ENCODE measurements around the gene PEMT. TPM values are rescaled to one million over a fixed set of nuclear protein-coding genes. Genes with fewer than 3 reads are reported as not detected.

Gene PEMT
- total and polyA plus RNA-seq, 12 donors, result 19.7 to 141 (median 65.3) TPM

DNA sequence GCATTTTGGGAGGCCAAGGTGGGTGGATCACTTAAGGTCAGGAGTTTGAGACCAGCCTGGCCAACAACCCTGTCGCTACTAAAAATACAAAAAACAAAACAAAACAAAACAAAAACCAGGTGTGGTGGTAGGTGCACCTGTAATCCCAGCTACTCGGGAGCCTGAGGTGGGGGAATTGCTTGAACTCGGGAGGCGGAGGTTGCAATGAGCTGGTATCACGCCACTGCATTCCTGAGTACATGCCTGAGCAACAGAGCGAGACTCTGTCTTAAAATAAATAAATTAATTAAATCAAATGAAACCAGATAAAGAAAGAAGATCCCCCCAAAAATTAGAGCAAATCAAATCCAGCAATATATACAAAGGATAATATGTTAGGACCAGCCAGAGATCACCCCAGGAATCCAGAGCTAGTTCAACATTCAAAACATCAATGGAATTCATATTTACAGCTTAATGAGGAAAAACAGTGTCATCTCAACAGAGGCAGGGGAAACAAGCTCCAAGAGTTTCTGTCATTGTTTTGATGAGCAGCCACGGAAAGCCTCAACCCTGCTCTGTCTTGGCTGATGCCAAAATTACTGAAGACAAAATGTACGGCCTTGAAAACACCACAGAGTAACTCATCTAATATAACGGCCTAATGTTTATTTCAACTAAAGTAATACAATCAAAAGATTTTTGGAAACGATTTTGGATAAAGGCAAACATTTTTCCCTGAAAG, 3.7 kb downstream of the PEMT start:
- TF ChIP-seq POLR2A (IDR thresholded peaks at IDR 0.05), result no peak
- TF ChIP-seq, protein P1, sequence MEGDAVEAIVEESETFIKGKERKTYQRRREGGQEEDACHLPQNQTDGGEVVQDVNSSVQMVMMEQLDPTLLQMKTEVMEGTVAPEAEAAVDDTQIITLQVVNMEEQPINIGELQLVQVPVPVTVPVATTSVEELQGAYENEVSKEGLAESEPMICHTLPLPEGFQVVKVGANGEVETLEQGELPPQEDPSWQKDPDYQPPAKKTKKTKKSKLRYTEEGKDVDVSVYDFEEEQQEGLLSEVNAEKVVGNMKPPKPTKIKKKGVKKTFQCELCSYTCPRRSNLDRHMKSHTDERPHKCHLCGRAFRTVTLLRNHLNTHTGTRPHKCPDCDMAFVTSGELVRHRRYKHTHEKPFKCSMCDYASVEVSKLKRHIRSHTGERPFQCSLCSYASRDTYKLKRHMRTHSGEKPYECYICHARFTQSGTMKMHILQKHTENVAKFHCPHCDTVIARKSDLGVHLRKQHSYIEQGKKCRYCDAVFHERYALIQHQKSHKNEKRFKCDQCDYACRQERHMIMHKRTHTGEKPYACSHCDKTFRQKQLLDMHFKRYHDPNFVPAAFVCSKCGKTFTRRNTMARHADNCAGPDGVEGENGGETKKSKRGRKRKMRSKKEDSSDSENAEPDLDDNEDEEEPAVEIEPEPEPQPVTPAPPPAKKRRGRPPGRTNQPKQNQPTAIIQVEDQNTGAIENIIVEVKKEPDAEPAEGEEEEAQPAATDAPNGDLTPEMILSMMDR (IDR thresholded peaks at IDR 0.05), result no peak
- peak overlapping the region in 4 of 5 donors; percentile 38 to 69 (median 54) for H3K27ac ChIP-seq
- H3K36me3 ChIP-seq (replicated peaks in 1 of 2), result no peaks in the 10 kb centered on the region
- no peak overlapping the region for H3K4me3 ChIP-seq
- no peaks in the 10 kb centered on the region for H3K9me3 ChIP-seq (replicated peaks in 1 of 3)
- no peaks in the 10 kb centered on the region for H3K27me3 ChIP-seq
- intact Hi-C loops (cut with DNase I), result no loop called here
- H3K4me1 ChIP-seq (replicated peaks in 1 of 2), result peaks cover 13 to 25% of the 10 kb centered on the region in 2 donors
- peak in 5 of 7 donors; percentile 45 to 64 (median 55) for DNase-seq
- 52 to 69% (median 65%) methylated on average over 10 of the region's 10 CpGs for WGBS, 4 donors

DNA sequence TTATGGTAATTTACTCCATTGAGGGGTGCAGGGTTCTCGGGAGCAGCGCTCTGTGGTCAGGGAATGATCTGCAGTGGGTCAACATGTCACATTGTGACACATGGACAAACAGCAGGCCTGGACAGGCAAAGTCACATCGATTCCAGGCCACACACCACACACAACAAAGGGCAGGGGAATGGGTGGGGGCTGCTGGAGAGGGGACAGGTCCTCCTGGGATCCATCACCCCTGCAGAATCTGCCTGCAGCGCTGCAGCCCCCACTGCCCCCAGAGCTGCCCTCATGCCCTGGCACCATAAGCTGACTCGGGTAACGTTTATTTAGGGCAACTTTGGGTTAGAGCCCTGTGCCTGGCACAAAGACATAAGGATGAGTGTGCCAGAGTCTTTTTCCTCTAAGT, 9.1 kb downstream of the PEMT start:
- Histone ChIP-seq H3K36me3 (replicated peaks in 1 of 2) (no peaks in the 10 kb centered on the region), H3K27ac (no peak overlapping the region), H3K27me3 (no peaks in the 10 kb centered on the region), H3K4me3 (no peak overlapping the region), H3K9me3 (replicated peaks in 1 of 3) (no peaks in the 10 kb centered on the region), H3K4me1 (replicated peaks in 1 of 2) (peaks cover 6 to 8% of the 10 kb centered on the region in 2 donors)
- DNase-seq, result no peak
- TF ChIP-seq, protein P1 (IDR thresholded peaks at IDR 0.05), result no peak
- no peak for TF ChIP-seq POLR2A (IDR thresholded peaks at IDR 0.05)
- intact Hi-C loops (cut with DNase I), result no loop called here
- WGBS, 4 donors, result 88 to 100% (median 93%) methylated on average over 1 to 6 of the region's 6 CpGs

DNA sequence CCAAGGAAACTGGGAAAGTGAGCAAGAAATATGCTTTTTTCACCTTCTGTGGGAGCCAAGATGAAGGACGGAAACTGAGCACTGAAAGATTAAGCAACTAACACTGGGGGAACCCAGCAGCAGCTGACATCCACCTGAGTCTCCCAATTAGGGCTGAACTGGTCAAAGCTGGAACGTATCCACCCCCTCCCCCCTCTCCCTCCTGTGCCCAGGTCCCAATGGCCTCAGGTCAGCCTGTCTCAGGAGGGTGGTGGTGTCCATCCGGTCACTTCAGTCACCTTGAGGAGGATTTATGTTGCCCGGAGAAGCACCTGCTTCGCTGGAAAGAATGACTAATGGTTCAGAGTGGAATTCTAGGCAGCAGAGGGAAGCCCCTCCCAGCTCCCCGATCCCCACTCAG, 10.0 kb downstream of the PEMT start:
- Histone ChIP-seq H3K27ac (peak overlapping the region in 2 of 5 donors; percentile 47 to 75), H3K36me3 (replicated peaks in 1 of 2) (no peaks in the 10 kb centered on the region), H3K4me3 (no peak overlapping the region), H3K9me3 (replicated peaks in 1 of 3) (no peaks in the 10 kb centered on the region), H3K4me1 (replicated peaks in 1 of 2) (peaks cover 6 to 7% of the 10 kb centered on the region in 2 donors), H3K27me3 (no peaks in the 10 kb centered on the region)
- 61 to 76% (median 72%) methylated on average over 6 of the region's 6 CpGs for WGBS, 4 donors
- TF ChIP-seq, protein P1 (IDR thresholded peaks at IDR 0.05), result no peak
- TF ChIP-seq POLR2A (IDR thresholded peaks at IDR 0.05), result no peak
- no peak for DNase-seq
- intact Hi-C loops (cut with DNase I), result no loop called here

DNA sequence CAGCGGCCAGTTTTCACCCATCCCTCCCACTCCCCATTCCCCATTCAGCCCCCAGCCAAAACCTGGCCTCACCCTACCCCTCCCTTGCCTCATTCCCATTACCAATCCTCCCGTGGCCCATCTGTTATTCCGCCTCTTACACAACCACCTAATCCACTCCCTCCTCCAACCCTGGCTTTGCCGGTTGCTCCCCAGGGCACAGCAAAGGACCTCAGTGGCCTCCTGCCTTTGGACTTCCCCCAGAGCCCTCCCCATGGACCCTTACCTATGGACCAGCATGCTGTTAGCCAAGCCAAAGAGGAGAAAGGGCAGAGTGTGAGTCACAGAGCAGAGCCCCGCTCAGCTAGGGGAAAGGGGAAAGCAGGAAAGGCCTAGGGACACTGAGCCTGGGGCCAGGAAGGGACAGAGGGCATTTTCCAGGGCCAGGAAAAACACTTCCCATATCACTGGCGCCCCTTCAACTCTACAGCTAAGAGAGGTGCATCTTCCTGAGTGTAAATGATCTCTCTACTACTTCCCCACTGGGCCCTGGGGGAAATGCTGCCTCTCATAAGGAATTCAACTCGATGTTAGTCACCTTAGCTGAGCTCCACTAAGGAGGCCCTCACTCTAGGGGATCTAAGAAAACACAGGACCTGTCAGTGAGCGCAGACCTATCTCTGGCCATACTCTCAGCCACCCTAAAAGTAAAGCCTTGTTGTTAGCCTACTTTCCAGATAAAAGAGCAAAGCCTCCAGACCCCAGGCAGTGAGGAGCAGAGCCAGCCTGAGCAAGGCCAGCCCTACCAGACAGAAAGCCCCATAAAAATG, 10.6 kb downstream of the PEMT start:
- H3K36me3 ChIP-seq (replicated peaks in 1 of 2), result no peaks in the 10 kb centered on the region
- intact Hi-C loops (cut with DNase I), result no loop called here
- peaks cover 6 to 7% of the 10 kb centered on the region in 2 donors for H3K4me1 ChIP-seq (replicated peaks in 1 of 2)
- H3K9me3 ChIP-seq (replicated peaks in 1 of 3), result no peaks in the 10 kb centered on the region
- H3K27me3 ChIP-seq, result no peaks in the 10 kb centered on the region
- 75 to 85% (median 81%) methylated on average over 7 to 8 of the region's 8 CpGs for WGBS, 4 donors
- peak overlapping the region in 2 of 5 donors; percentile 47 to 75 for H3K27ac ChIP-seq
- H3K4me3 ChIP-seq, result no peak overlapping the region
- TF ChIP-seq POLR2A (IDR thresholded peaks at IDR 0.05), result no peak
- TF ChIP-seq, protein P1 (IDR thresholded peaks at IDR 0.05), result no peak
- peak in 2 of 7 donors; percentile 35 to 42 for DNase-seq

All from adrenal gland (tissue), 12 donors.